ENCODE data around the gene KRTAP29-1.

The KRTAP29-1 gene

DNA sequence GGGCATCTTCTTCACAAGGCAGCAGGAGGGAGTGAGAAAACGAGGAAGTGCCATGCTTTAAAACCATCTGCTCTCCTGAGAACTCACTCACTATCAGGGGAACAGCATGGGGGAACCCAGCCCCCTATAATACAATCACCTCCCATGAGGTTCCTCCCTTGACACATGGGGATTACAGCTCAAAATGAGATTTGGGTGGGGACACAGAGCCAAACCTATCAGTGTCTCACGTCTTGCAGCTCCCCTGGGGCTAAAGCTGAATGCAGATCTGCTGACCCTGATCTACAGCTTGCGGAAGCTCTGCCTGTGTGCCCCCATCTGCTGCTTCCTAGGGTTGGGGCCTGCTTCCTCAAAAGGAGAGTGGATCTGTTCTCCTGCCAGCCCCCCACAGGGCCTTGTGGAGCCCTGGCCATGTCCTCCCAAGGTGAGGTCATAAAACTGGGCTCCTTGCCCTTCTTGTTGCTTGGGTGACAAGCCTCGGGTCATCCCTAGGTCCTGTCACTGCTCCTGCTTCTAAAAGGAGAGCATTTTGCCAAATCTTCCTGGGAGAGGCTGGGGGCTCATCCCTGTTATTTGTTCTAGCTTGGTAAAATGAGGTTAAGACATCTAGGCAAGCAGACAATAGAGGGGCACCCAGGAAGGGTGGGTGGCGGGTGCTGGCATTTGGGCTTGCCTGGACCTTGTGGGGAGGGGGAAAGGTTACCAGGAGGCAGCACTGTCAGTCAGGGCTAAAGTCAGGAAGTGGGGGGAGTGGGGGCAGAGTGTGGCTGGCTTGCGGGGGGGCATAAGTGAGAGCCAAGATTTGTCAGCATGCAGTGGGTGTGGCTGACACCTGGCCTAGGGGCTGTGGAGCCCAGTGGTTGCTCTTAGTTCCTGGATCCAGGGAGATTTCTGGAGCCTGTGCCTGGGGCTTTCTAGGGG lies 32.0 kb upstream of the KRTAP29-1 start:
- peaks cover 61% of the 10 kb centered on the region for H3K4me1 Mint-ChIP-seq (ENCODE audit: low read depth)

DNA sequence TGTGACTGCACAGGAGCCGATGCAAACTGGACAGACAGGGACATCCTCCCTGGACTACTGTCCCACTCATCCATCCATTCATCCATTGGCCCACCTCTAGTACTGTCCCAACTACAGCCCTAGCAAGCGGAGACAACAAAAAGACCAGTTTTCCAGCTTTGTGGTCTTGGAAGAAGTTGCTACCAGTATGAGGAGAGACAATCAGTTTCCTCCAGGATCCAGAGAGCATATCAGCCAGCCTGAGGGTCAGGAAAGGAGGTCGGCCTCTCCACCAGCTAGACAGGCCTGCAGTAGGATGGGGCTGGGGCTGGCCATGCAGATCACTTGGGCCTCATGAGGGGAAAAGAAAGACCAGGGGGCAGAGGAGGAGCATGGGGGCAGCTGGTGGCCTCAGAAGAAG lies 31.2 kb upstream of the KRTAP29-1 start:
- Mint-ChIP-seq H3K4me1 (ENCODE audit: low read depth) (peaks cover 55% of the 10 kb centered on the region), H3K27me3 (no peaks in the 10 kb centered on the region), H3K4me3 (peak overlapping the region; percentile 25), H3K9me3 (ENCODE audit: low read depth) (no peaks in the 10 kb centered on the region), H3K27ac (no peak overlapping the region), H3K36me3 (no peaks in the 10 kb centered on the region)

More for the DNA sequence above, 32.0 kb upstream of the KRTAP29-1 start:
- Mint-ChIP-seq H3K9me3 (ENCODE audit: low read depth) (no peaks in the 10 kb centered on the region), H3K27ac (no peak overlapping the region), H3K27me3 (no peaks in the 10 kb centered on the region), H3K36me3 (no peaks in the 10 kb centered on the region), H3K4me3 (no peak overlapping the region)

DNA sequence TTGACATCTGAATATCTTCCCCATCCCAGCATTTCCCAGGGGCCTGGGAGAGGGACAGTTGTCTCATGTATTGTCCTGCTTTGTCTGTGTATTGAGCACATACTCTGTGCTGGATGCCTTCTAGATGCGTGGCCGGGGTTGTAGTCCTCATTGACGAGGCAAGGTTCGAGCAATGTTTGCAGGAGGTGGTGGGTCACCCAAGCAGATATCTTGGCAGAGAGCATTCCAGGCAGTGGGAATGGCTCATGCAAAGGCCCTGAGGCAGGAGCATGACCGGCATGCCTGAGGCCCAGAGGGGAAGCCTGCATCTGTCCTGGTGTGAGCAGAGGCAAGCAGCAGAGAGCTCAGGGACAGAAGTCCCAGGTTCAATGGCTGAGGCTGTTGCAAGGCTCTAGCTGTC lies 30.4 kb upstream of the KRTAP29-1 start:
- no peak overlapping the region for H3K27ac Mint-ChIP-seq
- H3K4me1 Mint-ChIP-seq (ENCODE audit: low read depth) = peaks cover 53% of the 10 kb centered on the region
- H3K27me3 Mint-ChIP-seq = no peaks in the 10 kb centered on the region
- H3K36me3 Mint-ChIP-seq = no peaks in the 10 kb centered on the region
- H3K4me3 Mint-ChIP-seq = no peak overlapping the region
- no peaks in the 10 kb centered on the region for H3K9me3 Mint-ChIP-seq (ENCODE audit: low read depth)

DNA sequence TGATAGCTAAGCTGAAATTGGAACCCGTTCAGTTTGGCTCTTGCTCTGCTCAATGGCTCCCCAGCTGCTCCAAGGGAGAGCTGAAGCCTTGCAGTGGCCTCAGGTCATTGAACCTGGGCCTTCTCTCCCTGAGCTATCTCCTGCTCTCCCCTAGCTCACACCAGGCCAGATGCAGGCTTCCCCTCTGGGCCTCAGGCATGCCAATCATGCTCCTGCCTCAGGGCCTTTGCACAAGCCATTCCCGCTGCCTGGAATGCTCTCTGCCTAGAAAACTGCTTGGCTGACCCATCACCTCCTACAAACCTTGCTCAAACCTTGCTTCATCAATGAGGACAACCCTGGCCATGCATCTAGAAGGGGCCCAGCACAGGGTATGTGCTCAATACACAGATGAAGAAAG lies 29.6 kb upstream of the KRTAP29-1 start:
- Mint-ChIP-seq H3K4me3 (no peak overlapping the region), H3K27me3 (no peaks in the 10 kb centered on the region), H3K36me3 (no peaks in the 10 kb centered on the region), H3K27ac (no peak overlapping the region), H3K9me3 (ENCODE audit: low read depth) (no peaks in the 10 kb centered on the region), H3K4me1 (ENCODE audit: low read depth) (peaks cover 48% of the 10 kb centered on the region)

DNA sequence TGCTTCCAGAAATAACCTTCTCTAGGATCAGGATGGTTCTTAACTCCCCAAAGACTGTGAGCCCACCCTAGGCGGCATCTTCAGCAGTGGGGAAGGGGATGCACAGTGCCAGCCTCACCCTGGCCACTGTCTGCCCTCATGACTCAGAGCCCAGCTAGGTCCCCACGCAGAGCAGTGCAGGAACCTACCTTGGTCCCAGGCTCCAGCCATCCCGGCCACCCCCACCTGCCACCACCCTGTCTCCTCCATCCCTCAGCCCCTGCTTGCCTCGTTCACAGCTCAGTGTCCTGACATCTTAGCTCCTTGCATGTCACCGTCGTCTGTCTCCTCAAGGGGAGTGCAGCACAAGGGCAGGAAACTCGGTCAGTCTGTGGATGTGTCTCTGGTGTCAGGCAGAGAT lies 29.0 kb upstream of the KRTAP29-1 start:
- Mint-ChIP-seq H3K27me3 (no peaks in the 10 kb centered on the region), H3K9me3 (ENCODE audit: low read depth) (no peaks in the 10 kb centered on the region), H3K27ac (no peak overlapping the region), H3K4me3 (no peak overlapping the region), H3K36me3 (no peaks in the 10 kb centered on the region), H3K4me1 (ENCODE audit: low read depth) (peaks cover 53% of the 10 kb centered on the region)

DNA sequence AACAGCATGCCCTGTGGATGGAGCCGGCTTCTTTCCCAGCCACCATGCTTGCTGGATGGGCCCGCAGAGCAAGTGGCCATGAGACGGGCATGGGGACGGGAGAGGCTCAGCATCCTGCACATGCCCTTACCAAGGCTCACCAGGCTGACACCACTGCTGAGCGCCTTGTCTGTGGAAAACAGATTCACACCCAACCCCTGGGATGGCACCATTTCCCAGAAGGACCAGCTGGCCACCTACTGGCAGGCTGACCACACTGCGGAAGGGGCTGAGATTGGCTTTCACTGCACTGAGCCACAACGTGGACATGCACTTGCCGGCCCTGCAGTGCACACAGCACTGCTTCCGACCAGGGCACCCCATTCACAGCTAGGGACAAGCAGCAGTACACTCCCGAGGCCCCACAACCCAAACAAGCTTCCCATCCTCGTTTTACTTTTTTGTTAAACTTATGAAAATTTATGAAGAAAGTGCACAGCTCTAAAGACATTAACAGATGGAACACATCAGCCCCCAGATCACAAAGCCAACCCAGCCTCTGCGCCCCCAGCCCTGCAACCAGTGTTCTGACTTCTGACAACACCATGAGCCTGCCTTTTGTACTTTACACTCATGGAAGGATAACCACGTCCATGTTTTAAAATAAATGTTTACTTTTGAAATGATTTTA lies 26.8 kb upstream of the KRTAP29-1 start:
- Mint-ChIP-seq H3K4me3 (no peak overlapping the region), H3K4me1 (ENCODE audit: low read depth) (peaks cover 48% of the 10 kb centered on the region), H3K27ac (no peak overlapping the region), H3K36me3 (no peaks in the 10 kb centered on the region), H3K9me3 (ENCODE audit: low read depth) (no peaks in the 10 kb centered on the region), H3K27me3 (no peaks in the 10 kb centered on the region)

DNA sequence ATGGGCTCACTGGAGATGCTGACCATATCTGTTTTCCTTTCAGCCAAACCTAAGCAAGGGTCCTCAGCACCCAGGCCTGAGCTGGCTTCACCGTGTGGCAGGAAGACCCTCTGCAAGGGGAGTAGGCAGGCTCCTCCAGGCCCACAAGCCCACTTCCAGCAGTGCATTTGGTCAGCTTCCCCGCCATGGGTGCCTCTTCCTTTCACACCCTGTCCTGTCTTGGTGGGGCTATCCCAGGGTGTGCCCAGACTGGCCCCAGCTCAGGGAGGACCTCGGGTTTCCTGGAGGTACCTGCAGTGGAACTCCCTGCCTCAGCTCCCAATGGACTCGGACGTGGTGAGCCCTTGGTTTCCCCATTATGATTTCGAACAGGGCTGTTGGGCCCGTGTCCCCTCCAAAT lies 25.6 kb upstream of the KRTAP29-1 start:
- Mint-ChIP-seq H3K4me1 (ENCODE audit: low read depth) (peaks cover 49% of the 10 kb centered on the region), H3K27ac (no peak overlapping the region), H3K27me3 (no peaks in the 10 kb centered on the region), H3K9me3 (ENCODE audit: low read depth) (no peaks in the 10 kb centered on the region), H3K36me3 (no peaks in the 10 kb centered on the region), H3K4me3 (no peak overlapping the region)

DNA sequence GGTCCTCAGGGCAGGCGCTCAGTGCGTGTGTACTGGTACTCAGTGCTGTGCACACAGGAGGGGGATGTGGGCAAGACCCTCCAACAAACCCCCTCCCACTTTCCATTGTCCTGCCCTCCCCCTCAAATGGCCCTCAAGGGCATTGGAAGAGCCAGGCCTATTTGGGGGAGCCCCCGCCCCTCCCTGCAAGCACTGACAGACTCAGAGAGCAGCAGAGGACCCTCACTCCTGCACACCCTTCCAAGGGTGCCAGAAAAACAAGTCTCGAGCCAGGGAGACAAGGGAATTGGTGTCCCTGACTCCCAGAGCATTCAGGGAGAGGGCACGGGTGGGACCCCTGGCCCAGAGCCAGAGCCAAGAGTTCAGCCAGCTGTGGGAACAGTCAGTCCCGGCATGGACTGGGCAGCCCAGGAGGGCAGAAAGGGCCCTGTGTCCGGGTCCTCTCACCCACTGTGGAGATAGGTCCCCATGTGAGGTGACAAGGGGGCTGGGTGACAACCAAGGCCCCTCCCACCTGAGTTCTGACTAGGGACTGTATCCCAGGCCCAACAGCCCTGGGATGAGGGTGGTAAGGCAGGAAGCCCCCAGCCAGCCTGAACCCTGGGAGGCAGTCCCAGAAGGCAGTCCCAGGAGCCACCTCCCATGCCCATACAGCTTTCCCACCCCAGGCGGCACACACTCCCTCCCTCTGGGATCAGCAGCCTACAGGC lies 24.9 kb upstream of the KRTAP29-1 start:
- Mint-ChIP-seq H3K36me3 (no peaks in the 10 kb centered on the region), H3K4me1 (ENCODE audit: low read depth) (peaks cover 52% of the 10 kb centered on the region), H3K27me3 (no peaks in the 10 kb centered on the region), H3K9me3 (ENCODE audit: low read depth) (no peaks in the 10 kb centered on the region), H3K4me3 (peak overlapping the region; percentile 35), H3K27ac (no peak overlapping the region)

DNA sequence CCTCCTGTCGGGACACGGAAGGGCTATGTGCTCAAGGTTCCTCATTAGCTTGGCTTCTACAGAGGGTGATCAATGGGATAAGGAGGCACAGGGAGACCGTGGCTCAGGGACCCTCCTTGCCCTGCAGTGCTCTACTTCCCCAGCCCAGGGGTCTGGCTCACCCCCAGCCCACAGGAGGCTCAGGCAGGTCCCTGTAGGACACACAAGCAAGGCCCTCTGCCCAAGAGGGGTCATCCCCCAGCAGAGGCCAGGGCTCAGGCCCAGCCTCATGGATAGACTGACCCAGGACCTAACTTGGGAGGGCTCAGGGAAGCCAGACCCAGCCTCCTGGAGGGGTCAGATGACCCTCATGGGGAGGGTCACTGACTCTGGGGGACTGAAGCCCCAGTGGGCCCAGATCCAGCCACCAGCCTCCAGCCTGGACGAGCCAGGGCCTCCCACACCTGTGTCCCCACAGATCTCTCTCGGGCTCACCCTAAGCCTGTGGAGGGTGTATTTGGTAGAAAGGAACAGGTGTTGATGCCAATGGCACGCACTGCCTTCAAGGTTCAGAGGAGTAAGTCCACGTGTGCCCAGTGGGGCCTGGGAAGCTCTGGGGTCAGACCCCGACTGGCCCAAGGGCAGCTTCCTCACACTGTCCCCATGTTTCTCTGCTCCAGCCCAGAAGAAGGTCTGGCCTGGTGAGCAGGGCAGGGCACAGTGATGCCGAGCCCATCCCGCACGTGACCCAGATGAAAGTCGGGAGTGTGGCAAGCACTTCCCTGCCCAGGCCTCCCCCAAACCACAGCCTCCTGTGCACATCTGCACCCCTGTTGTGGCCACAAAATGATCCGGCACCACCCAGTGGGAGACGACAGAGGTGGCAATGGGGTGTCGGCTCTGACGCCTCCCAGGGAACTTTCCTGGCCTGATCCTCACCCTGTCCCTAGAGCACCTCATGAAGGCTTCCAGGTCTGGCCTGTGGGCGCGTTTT lies 23.8 kb upstream of the KRTAP29-1 start:
- H3K27ac Mint-ChIP-seq = no peak overlapping the region
- no peaks in the 10 kb centered on the region for H3K36me3 Mint-ChIP-seq
- H3K9me3 Mint-ChIP-seq (ENCODE audit: low read depth) = no peaks in the 10 kb centered on the region
- no peaks in the 10 kb centered on the region for H3K27me3 Mint-ChIP-seq
- H3K4me1 Mint-ChIP-seq (ENCODE audit: low read depth) = peaks cover 59% of the 10 kb centered on the region
- peak overlapping the region; percentile 40 for H3K4me3 Mint-ChIP-seq

DNA sequence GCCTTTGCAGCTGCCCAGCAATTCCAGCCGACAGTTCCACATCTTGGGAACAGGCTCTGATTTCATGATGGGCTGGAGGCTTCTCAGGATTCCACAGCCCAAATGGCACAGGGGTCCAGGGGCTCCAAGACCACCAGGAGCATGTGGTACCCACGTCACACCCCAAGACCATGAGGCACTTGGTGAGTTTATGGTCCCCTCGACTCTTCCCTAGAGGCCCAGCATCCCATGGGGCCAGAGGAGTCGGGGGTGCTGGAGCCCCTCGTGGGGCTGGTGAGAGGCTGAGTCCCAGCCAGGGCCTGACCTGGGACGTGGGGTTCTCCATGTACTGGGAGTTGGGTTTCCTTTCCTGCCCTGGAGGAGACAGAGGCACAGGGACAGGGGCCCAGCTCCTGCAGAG lies 23.0 kb upstream of the KRTAP29-1 start:
- Mint-ChIP-seq H3K27me3 (no peaks in the 10 kb centered on the region), H3K9me3 (ENCODE audit: low read depth) (no peaks in the 10 kb centered on the region), H3K36me3 (peaks cover under 1% of the 10 kb centered on the region), H3K27ac (no peak overlapping the region), H3K4me3 (no peak overlapping the region), H3K4me1 (ENCODE audit: low read depth) (peaks cover 63% of the 10 kb centered on the region)

DNA sequence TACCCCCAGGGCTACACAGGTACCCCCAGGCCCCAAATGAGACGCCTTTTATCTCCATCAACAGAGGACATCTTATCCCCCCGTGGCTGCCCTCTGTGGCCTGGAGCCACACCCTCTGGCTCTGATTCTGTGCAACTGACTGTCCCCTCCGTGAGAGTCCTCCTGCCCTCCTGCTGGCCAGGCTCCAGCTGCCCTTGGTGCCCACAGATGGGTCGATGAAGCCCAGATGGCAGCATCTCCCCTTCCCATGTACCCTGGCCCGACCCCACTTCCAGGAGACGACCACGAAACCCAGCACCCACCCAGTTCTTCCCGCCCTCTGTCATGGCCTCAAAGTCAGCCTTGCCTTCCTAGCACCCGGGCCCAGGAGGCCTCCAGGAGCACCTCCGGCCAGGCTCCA lies 22.5 kb upstream of the KRTAP29-1 start:
- H3K36me3 Mint-ChIP-seq = peaks cover 5% of the 10 kb centered on the region
- no peaks in the 10 kb centered on the region for H3K27me3 Mint-ChIP-seq
- H3K9me3 Mint-ChIP-seq (ENCODE audit: low read depth) = peaks cover under 1% of the 10 kb centered on the region
- H3K4me1 Mint-ChIP-seq (ENCODE audit: low read depth) = peaks cover 63% of the 10 kb centered on the region
- no peak overlapping the region for H3K27ac Mint-ChIP-seq
- H3K4me3 Mint-ChIP-seq = no peak overlapping the region

DNA sequence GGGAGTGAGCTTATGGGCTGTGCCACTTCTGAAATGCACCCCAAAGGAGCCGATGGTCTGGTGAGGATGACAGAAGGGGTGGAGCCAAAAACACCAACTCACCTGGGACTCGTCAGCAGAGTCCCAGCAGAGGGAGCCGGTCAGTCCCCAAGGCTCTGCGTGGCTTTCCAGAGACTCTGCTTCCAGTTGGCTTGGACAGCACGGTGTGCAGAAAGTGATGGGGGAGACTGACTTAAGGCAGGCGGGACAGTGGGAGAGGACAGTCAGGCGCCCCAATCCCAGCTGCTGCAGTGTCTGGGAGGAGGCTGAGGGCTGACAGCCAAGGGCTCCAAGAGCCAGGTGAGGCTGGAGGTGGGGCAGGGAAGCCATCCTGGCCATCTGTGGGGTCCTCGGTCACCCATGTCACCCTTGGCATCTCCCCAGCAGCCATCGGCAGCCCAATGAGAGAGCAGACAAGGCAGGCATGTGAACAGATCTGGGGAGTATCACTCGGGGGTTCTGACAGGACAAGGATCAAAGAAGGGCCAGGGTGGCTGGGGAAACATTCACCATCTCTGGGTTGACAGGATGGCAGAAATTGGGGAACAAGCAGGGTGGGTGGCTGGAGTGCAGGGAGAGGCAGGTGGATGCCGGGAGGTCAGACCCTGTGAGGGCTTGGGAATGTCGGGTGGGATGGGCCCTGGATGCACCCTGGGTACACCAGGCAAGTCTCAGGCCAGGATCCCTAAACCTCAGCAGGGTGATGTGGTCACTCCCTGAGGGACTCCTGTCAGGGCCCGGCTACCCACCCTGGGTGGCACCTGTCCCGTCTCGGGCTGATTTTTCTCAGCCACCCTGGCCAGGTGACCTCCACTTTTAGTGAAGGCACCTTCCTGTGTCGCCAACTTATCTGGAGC lies 21.8 kb upstream of the KRTAP29-1 start:
- Mint-ChIP-seq H3K27ac (no peak overlapping the region), H3K4me1 (ENCODE audit: low read depth) (peaks cover 64% of the 10 kb centered on the region), H3K9me3 (ENCODE audit: low read depth) (peaks cover 8% of the 10 kb centered on the region), H3K36me3 (peaks cover 10% of the 10 kb centered on the region), H3K27me3 (no peaks in the 10 kb centered on the region), H3K4me3 (no peak overlapping the region)
